ENCODE results near the gene ZNF304.
A peak's percentile ranks its signal among the peaks of the same experiment; 100 is the strongest.

The ZNF304 gene

GRCh38 chr19:57320180-57321084 is 30.6 kb upstream of the ZNF304 start, which contains the start of gene ZNF543:
ZNF543 (plus strand) TSS chr19:57320472; CDS start chr19:57320854, 382 bp downstream.
- peak within 1 kb of the TSS; percentile 54 for H3K4me3 ChIP-seq (ENCODE audit: insufficient read depth, low read depth, low read length, poor library complexity, severe bottlenecking)
- peak; percentile 78 to 88 (median 83) for DNase-seq
- peaks cover 8% of the 10 kb centered on the region for H3K4me1 ChIP-seq (ENCODE audit: control insufficient read depth, insufficient read depth, low read length, poor library complexity, severe bottlenecking)
- H3K27ac ChIP-seq (ENCODE audit: insufficient read depth, low read length, poor library complexity, severe bottlenecking), result peak within 1 kb of the TSS; percentile 69
- H3K36me3 ChIP-seq (ENCODE audit: control insufficient read depth, insufficient read depth, low read length), result peaks cover 27% of the 10 kb centered on the region
- H3K9me3 ChIP-seq (ENCODE audit: control insufficient read depth, low read length), result peaks cover 5% of the 10 kb centered on the region
- peaks cover 6% of the 10 kb centered on the region for H3K27me3 ChIP-seq (replicated peaks; ENCODE audit: control insufficient read depth, insufficient read depth, low read length, poor library complexity, severe bottlenecking)

- peaks cover 6% of the 10 kb centered on the region for H3K27me3 ChIP-seq (replicated peaks; ENCODE audit: control insufficient read depth, insufficient read depth, low read length, poor library complexity, severe bottlenecking)
- H3K9me3 ChIP-seq (ENCODE audit: control insufficient read depth, low read length), result peaks cover 5% of the 10 kb centered on the region
- no peak overlapping the region for H3K27ac ChIP-seq (ENCODE audit: insufficient read depth, low read length, poor library complexity, severe bottlenecking)
- no peak for DNase-seq
- H3K4me1 ChIP-seq (ENCODE audit: control insufficient read depth, insufficient read depth, low read length, poor library complexity, severe bottlenecking), result peaks cover 8% of the 10 kb centered on the region
- peaks cover 34% of the 10 kb centered on the region for H3K36me3 ChIP-seq (ENCODE audit: control insufficient read depth, insufficient read depth, low read length)
- peak overlapping the region; percentile 54 for H3K4me3 ChIP-seq (ENCODE audit: insufficient read depth, low read depth, low read length, poor library complexity, severe bottlenecking)
These were observed 30.0 kb upstream of the ZNF304 start for GRCh38 chr19:57321116-57321515.

GRCh38 chr19:57321751-57322150 is 29.3 kb upstream of the ZNF304 start:
- no peak overlapping the region for H3K4me3 ChIP-seq (ENCODE audit: insufficient read depth, low read depth, low read length, poor library complexity, severe bottlenecking)
- H3K9me3 ChIP-seq (ENCODE audit: control insufficient read depth, low read length), result peaks cover 5% of the 10 kb centered on the region
- peaks cover 6% of the 10 kb centered on the region for H3K27me3 ChIP-seq (replicated peaks; ENCODE audit: control insufficient read depth, insufficient read depth, low read length, poor library complexity, severe bottlenecking)
- no peak overlapping the region for H3K27ac ChIP-seq (ENCODE audit: insufficient read depth, low read length, poor library complexity, severe bottlenecking)
- DNase-seq, result no peak
- peaks cover 40% of the 10 kb centered on the region for H3K36me3 ChIP-seq (ENCODE audit: control insufficient read depth, insufficient read depth, low read length)
- peaks cover 8% of the 10 kb centered on the region for H3K4me1 ChIP-seq (ENCODE audit: control insufficient read depth, insufficient read depth, low read length, poor library complexity, severe bottlenecking)

- Histone ChIP-seq H3K4me3 (ENCODE audit: insufficient read depth, low read depth, low read length, poor library complexity, severe bottlenecking) (no peak overlapping the region), H3K9me3 (ENCODE audit: control insufficient read depth, low read length) (peaks cover 21% of the 10 kb centered on the region), H3K36me3 (ENCODE audit: control insufficient read depth, insufficient read depth, low read length) (peaks cover 63% of the 10 kb centered on the region), H3K27me3 (replicated peaks; ENCODE audit: control insufficient read depth, insufficient read depth, low read length, poor library complexity, severe bottlenecking) (no peaks in the 10 kb centered on the region), H3K4me1 (ENCODE audit: control insufficient read depth, insufficient read depth, low read length, poor library complexity, severe bottlenecking) (peaks cover 10% of the 10 kb centered on the region), H3K27ac (ENCODE audit: insufficient read depth, low read length, poor library complexity, severe bottlenecking) (no peak overlapping the region)
- no peak for DNase-seq
These were observed 26.1 kb upstream of the ZNF304 start for GRCh38 chr19:57324992-57325391.

- Histone ChIP-seq H3K9me3 (ENCODE audit: control insufficient read depth, low read length) (peaks cover 21% of the 10 kb centered on the region), H3K27ac (ENCODE audit: insufficient read depth, low read length, poor library complexity, severe bottlenecking) (no peak overlapping the region), H3K27me3 (replicated peaks; ENCODE audit: control insufficient read depth, insufficient read depth, low read length, poor library complexity, severe bottlenecking) (no peaks in the 10 kb centered on the region), H3K36me3 (ENCODE audit: control insufficient read depth, insufficient read depth, low read length) (peaks cover 58% of the 10 kb centered on the region), H3K4me3 (ENCODE audit: insufficient read depth, low read depth, low read length, poor library complexity, severe bottlenecking) (no peak overlapping the region), H3K4me1 (ENCODE audit: control insufficient read depth, insufficient read depth, low read length, poor library complexity, severe bottlenecking) (peaks cover 4% of the 10 kb centered on the region)
- no peak for DNase-seq
These were observed 23.1 kb upstream of the ZNF304 start for GRCh38 chr19:57327993-57328392.

- no peak overlapping the region for H3K4me3 ChIP-seq (ENCODE audit: insufficient read depth, low read depth, low read length, poor library complexity, severe bottlenecking)
- no peak overlapping the region for H3K27ac ChIP-seq (ENCODE audit: insufficient read depth, low read length, poor library complexity, severe bottlenecking)
- peaks cover 4% of the 10 kb centered on the region for H3K4me1 ChIP-seq (ENCODE audit: control insufficient read depth, insufficient read depth, low read length, poor library complexity, severe bottlenecking)
- H3K36me3 ChIP-seq (ENCODE audit: control insufficient read depth, insufficient read depth, low read length), result no peaks in the 10 kb centered on the region
- H3K9me3 ChIP-seq (ENCODE audit: control insufficient read depth, low read length), result no peaks in the 10 kb centered on the region
- H3K27me3 ChIP-seq (replicated peaks; ENCODE audit: control insufficient read depth, insufficient read depth, low read length, poor library complexity, severe bottlenecking), result no peaks in the 10 kb centered on the region
- DNase-seq, result no peak
These were observed 16.9 kb upstream of the ZNF304 start for GRCh38 chr19:57334191-57334590.

GRCh38 chr19:57338877-57339276 is 12.2 kb upstream of the ZNF304 start:
- no peaks in the 10 kb centered on the region for H3K4me1 ChIP-seq (ENCODE audit: control insufficient read depth, insufficient read depth, low read length, poor library complexity, severe bottlenecking)
- no peaks in the 10 kb centered on the region for H3K27me3 ChIP-seq (replicated peaks; ENCODE audit: control insufficient read depth, insufficient read depth, low read length, poor library complexity, severe bottlenecking)
- H3K9me3 ChIP-seq (ENCODE audit: control insufficient read depth, low read length), result no peaks in the 10 kb centered on the region
- H3K36me3 ChIP-seq (ENCODE audit: control insufficient read depth, insufficient read depth, low read length), result no peaks in the 10 kb centered on the region
- DNase-seq, result no peak
- no peak overlapping the region for H3K27ac ChIP-seq (ENCODE audit: insufficient read depth, low read length, poor library complexity, severe bottlenecking)
- no peak overlapping the region for H3K4me3 ChIP-seq (ENCODE audit: insufficient read depth, low read depth, low read length, poor library complexity, severe bottlenecking)

GRCh38 chr19:57342582-57342981 is 8.5 kb upstream of the ZNF304 start:
- Histone ChIP-seq H3K9me3 (ENCODE audit: control insufficient read depth, low read length) (no peaks in the 10 kb centered on the region), H3K4me3 (ENCODE audit: insufficient read depth, low read depth, low read length, poor library complexity, severe bottlenecking) (no peak overlapping the region), H3K27me3 (replicated peaks; ENCODE audit: control insufficient read depth, insufficient read depth, low read length, poor library complexity, severe bottlenecking) (no peaks in the 10 kb centered on the region), H3K27ac (ENCODE audit: insufficient read depth, low read length, poor library complexity, severe bottlenecking) (no peak overlapping the region), H3K4me1 (ENCODE audit: control insufficient read depth, insufficient read depth, low read length, poor library complexity, severe bottlenecking) (no peaks in the 10 kb centered on the region), H3K36me3 (ENCODE audit: control insufficient read depth, insufficient read depth, low read length) (no peaks in the 10 kb centered on the region)
- no peak for DNase-seq

GRCh38 chr19:57348136-57348535 is 2.9 kb upstream of the ZNF304 start:
- H3K9me3 ChIP-seq (ENCODE audit: control insufficient read depth, low read length), result no peaks in the 10 kb centered on the region
- H3K27ac ChIP-seq (ENCODE audit: insufficient read depth, low read length, poor library complexity, severe bottlenecking), result no peak overlapping the region
- no peak for DNase-seq
- peaks cover 10% of the 10 kb centered on the region for H3K4me1 ChIP-seq (ENCODE audit: control insufficient read depth, insufficient read depth, low read length, poor library complexity, severe bottlenecking)
- H3K36me3 ChIP-seq (ENCODE audit: control insufficient read depth, insufficient read depth, low read length), result no peaks in the 10 kb centered on the region
- H3K4me3 ChIP-seq (ENCODE audit: insufficient read depth, low read depth, low read length, poor library complexity, severe bottlenecking), result no peak overlapping the region
- no peaks in the 10 kb centered on the region for H3K27me3 ChIP-seq (replicated peaks; ENCODE audit: control insufficient read depth, insufficient read depth, low read length, poor library complexity, severe bottlenecking)

GRCh38 chr19:57351867-57352266 is 796 bp downstream of the ZNF304 start:
- no peak overlapping the region for H3K27ac ChIP-seq (ENCODE audit: insufficient read depth, low read length, poor library complexity, severe bottlenecking)
- H3K27me3 ChIP-seq (replicated peaks; ENCODE audit: control insufficient read depth, insufficient read depth, low read length, poor library complexity, severe bottlenecking), result no peaks in the 10 kb centered on the region
- peaks cover 36% of the 10 kb centered on the region for H3K36me3 ChIP-seq (ENCODE audit: control insufficient read depth, insufficient read depth, low read length)
- H3K4me1 ChIP-seq (ENCODE audit: control insufficient read depth, insufficient read depth, low read length, poor library complexity, severe bottlenecking), result peaks cover 10% of the 10 kb centered on the region
- DNase-seq, result no peak
- peak overlapping the region; percentile 81 for H3K4me3 ChIP-seq (ENCODE audit: insufficient read depth, low read depth, low read length, poor library complexity, severe bottlenecking)
- H3K9me3 ChIP-seq (ENCODE audit: control insufficient read depth, low read length), result peaks cover 8% of the 10 kb centered on the region
